Caco-2 (cell line): ENCODE measurements around the gene WNT16. TPM values are rescaled to one million over a fixed set of nuclear protein-coding genes. Genes with fewer than 3 reads are reported as not detected.
"Not testable (repeated sequence)": the region's sequence is repeated elsewhere in the genome, so short reads cannot be mapped to it uniquely, and the experiment has no call there.

ENCODE experiments used
- BruUV-seq: library from RNA; stranded (reverse); fragments of 400-500 nt; replicated peaks from 2 replicates; lab custom pipeline; 2021; lab: Mats Ljungman, UMichigan
- CTCF ChIA-PET: fragments of 300-600 bp; sonication (Branson Sonifier 250); formaldehyde crosslinking; loops from one replicate; lab custom pipeline; 2022; ENCODE audit warnings: antibody characterized with exemption; lab: Charles Lee
- POLR2A ChIA-PET: fragments of 300-600 bp; sonication (Branson Sonifier 250); formaldehyde crosslinking; loops from one replicate; lab custom pipeline; 2022; ENCODE audit warnings: antibody characterized with exemption; lab: Charles Lee
- DNase-seq, 2 experiments: peaks; one replicate each; pipeline versions ENCODE4 v3.0.0 to v3.0.0-alpha.2; 2020 to 2022
- H3K27me3 ChIP-seq: replicated peaks from 2 replicates; pipeline ENCODE4 v1.6.0; 2011; ENCODE audit warnings: low read length; ENCODE audit not compliant: control insufficient read depth, insufficient read depth
- H3K36me3 ChIP-seq: 2 replicates; pipeline ENCODE4 v1.5.1; 2011; ENCODE audit warnings: low read length; ENCODE audit not compliant: control insufficient read depth, insufficient read depth
- H3K4me1 ChIP-seq: fragments of 250-450 bp; sonication (Bioruptor Pico); 2 replicates; pipeline ENCODE4 v1.5.1; 2020; ENCODE audit warnings: mild to moderate bottlenecking
- H3K4me3 ChIP-seq: 2 replicates; pipeline ENCODE4 v1.5.1; 2011; ENCODE audit warnings: low read depth, mild to moderate bottlenecking, control low read depth, low read length
- H3K9me3 ChIP-seq: fragments of 250-450 bp; sonication (Bioruptor Pico); 2 replicates; pipeline ENCODE4 v1.5.1; 2020; ENCODE audit warnings: mild to moderate bottlenecking, moderate library complexity
- H3K27ac Mint-ChIP-seq: one replicate; pipeline ENCODE4 v1.8.0; 2022; ENCODE audit warnings: mixed read lengths; ENCODE audit not compliant: unreplicated experiment
- H3K27me3 Mint-ChIP-seq: one replicate; pipeline ENCODE4 v1.8.0; 2022; ENCODE audit warnings: mixed read lengths; ENCODE audit not compliant: insufficient read depth, unreplicated experiment
- H3K36me3 Mint-ChIP-seq: one replicate; pipeline ENCODE4 v1.8.0; 2022; ENCODE audit warnings: mild to moderate bottlenecking, mixed read lengths; ENCODE audit not compliant: insufficient read depth, unreplicated experiment
- H3K4me1 Mint-ChIP-seq: one replicate; pipeline ENCODE4 v1.8.0; 2022; ENCODE audit warnings: low read depth, mixed read lengths; ENCODE audit not compliant: unreplicated experiment
- H3K4me3 Mint-ChIP-seq: one replicate; pipeline ENCODE4 v1.8.0; 2022; ENCODE audit warnings: mild to moderate bottlenecking, moderate library complexity, mixed read lengths; ENCODE audit not compliant: unreplicated experiment
- H3K9me3 Mint-ChIP-seq: one replicate; pipeline ENCODE4 v1.8.0; 2022; ENCODE audit warnings: mixed read lengths; ENCODE audit not compliant: unreplicated experiment
- CTCF ChIP-seq, 2 experiments: fragments of 200-600 bp in 1 of 2; IDR thresholded peaks; 1 replicate in 1 of 2; 2 replicates in 1 of 2; pipeline versions ENCODE4 v1.5.1 to v1.8.0; 2011 to 2022; ENCODE audit warnings: antibody characterized with exemption in 1 of 2, control low read depth in 1 of 2, inconsistent platforms in 1 of 2, low read depth in 1 of 2, low read length in 1 of 2, mild to moderate bottlenecking in 1 of 2, moderate library complexity in 1 of 2; ENCODE audit not compliant: insufficient read depth in 1 of 2, severe bottlenecking in 1 of 2, unreplicated experiment in 1 of 2
- intact Hi-C: fragments of 100-400 bp; cut with micrococcal nuclease; formaldehyde crosslinking; loops from one replicate; pipeline ENCODE4 v1.10.0; 2022; ENCODE audit not compliant: unreplicated experiment
- total RNA-seq: library from RNA; stranded (reverse); gene quantifications from 2 replicates; pipeline ENCODE4 v1.2.3, GENCODE V29; 2022

Gene WNT16
- total RNA-seq, 1 experiment from 2014 or later = not detected

- Histone ChIP-seq H3K4me1 (no peaks in the 10 kb centered on the region), H3K9me3 (peaks cover 4% of the 10 kb centered on the region; the same call in 1 of the 2 replicates), H3K27me3 (no peaks in the 10 kb centered on the region), H3K4me3 (no peak overlapping the region), H3K36me3 (no peaks in the 10 kb centered on the region)
- Mint-ChIP-seq H3K9me3 (peaks cover 11% of the 10 kb centered on the region), H3K4me3 (no peak overlapping the region), H3K4me1 (no peaks in the 10 kb centered on the region), H3K27me3 (peaks cover 13% of the 10 kb centered on the region), H3K27ac (no peak overlapping the region), H3K36me3 (no peaks in the 10 kb centered on the region)
- ChIA-PET POLR2A (no interaction called here), CTCF (no interaction called here)
- intact Hi-C loops = no loop called here
- no TSS peak for BruUV-seq
- no peak for DNase-seq
- TF ChIP-seq CTCF (IDR thresholded peaks at IDR 0.05; ENCODE audit: insufficient read depth in 1 of 2, low read depth in 1 of 2, low read length in 1 of 2, severe bottlenecking in 1 of 2, unreplicated experiment in 1 of 2) = no peak
These were observed 14.8 kb upstream of the WNT16 start for GRCh38 chr7:121313793-121314676.

DNA sequence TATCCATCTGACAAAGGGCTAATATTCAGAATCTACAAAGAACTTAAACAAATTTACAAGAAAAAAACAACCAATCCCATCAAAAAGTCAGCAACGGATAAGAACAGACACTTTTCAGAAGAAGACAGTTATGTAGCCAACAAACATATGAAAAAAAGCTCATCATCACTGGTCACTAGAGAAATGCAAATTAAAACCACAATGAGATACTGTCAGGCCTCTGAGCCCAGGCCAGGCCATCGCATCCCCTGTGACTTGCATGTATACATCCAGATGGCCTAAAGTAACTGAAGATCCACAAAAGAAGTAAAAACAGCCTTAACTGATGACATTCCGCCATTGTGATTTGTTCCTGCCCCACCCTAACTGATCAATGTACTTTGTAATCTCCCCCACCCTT is 13.6 kb upstream of the WNT16 start:
- H3K4me1 ChIP-seq, H3K4me3 ChIP-seq, H3K4me1 Mint-ChIP-seq, DNase-seq, H3K27ac Mint-ChIP-seq, H3K36me3 ChIP-seq, intact Hi-C loops, H3K9me3 ChIP-seq, H3K27me3 ChIP-seq, POLR2A ChIA-PET, BruUV-seq, H3K36me3 Mint-ChIP-seq, H3K9me3 Mint-ChIP-seq, H3K4me3 Mint-ChIP-seq, CTCF ChIA-PET: not testable (repeated sequence)
- peaks cover 10% of the 10 kb centered on the region for H3K27me3 Mint-ChIP-seq

GRCh38 chr7:121322460-121322859 is 6.3 kb upstream of the WNT16 start:
- no peaks in the 10 kb centered on the region for H3K36me3 ChIP-seq
- Mint-ChIP-seq H3K9me3 (no peaks in the 10 kb centered on the region), H3K27me3 (peaks cover 7% of the 10 kb centered on the region), H3K36me3 (no peaks in the 10 kb centered on the region), H3K4me3 (no peak overlapping the region), H3K27ac (no peak overlapping the region), H3K4me1 (no peaks in the 10 kb centered on the region)
- no peaks in the 10 kb centered on the region for H3K27me3 ChIP-seq
- H3K9me3 ChIP-seq = no peaks in the 10 kb centered on the region
- no peak for TF ChIP-seq CTCF (IDR thresholded peaks at IDR 0.05; ENCODE audit: insufficient read depth in 1 of 2, low read depth in 1 of 2, low read length in 1 of 2, severe bottlenecking in 1 of 2, unreplicated experiment in 1 of 2)
- DNase-seq = no peak
- ChIA-PET POLR2A (no interaction called here), CTCF (no interaction called here)
- no peaks in the 10 kb centered on the region for H3K4me1 ChIP-seq
- no TSS peak for BruUV-seq
- intact Hi-C loops = no loop called here
- H3K4me3 ChIP-seq = no peak overlapping the region
